Esophagus squamous epithelium (tissue), 4 donors: ENCODE results near the gene BOK.

Source experiments
- CTCF ChIP-seq, 6 experiments: fragments of 450-650 bp in 4 of 6; fragments of 200-600 bp in 2 of 6; sonication (generic) in 2 of 6; IDR thresholded peaks; one replicate each; pipeline ENCODE4 v1.5.1; 2016 to 2019; ENCODE audit warnings: antibody characterized with exemption in 6 of 6, mild to moderate bottlenecking in 4 of 6, moderate library complexity in 4 of 6
- POLR2A ChIP-seq, 4 donors: fragments of 450-650 bp; IDR thresholded peaks; one replicate each; pipeline ENCODE4 v1.6.1; 2017; ENCODE audit warnings: antibody characterized with exemption in 4 of 4, mild to moderate bottlenecking in 4 of 4, moderate library complexity in 3 of 4

GRCh38 chr2:241519669-241520068 lies 38.9 kb upstream of the BOK start:
- no peak for TF ChIP-seq CTCF (IDR thresholded peaks at IDR 0.05)
- no peak for TF ChIP-seq POLR2A (IDR thresholded peaks at IDR 0.05)
